ENCODE measurements around the gene USP35.
"Not testable (repeated sequence)": the region's sequence is repeated elsewhere in the genome, so short reads cannot be mapped to it uniquely, and the experiment has no call there.

Gene USP35

GRCh38 chr11:78233046-78233445 lies 44.3 kb downstream of the USP35 start:
- not testable (repeated sequence) for DNase-seq

DNA sequence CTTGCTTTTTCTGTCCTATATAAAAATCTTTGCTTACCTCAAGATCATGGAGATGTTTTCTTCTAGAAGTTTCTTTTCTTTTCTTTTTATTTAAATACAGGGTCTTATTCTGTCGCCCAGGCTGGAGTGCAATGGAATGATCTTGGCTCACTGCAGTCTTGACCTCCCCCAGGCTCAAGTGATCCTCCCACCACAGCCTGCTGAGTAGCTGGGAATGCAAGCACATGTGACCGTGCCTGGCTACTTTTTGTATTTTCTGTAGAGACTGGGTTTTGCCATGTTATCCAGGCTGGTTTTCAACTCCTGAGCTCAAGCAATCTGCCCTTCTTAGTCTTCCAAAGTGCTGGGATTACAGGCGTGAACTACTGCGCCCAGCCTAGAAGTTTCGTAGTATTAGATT lies 45.3 kb downstream of the USP35 start:
- no peak for DNase-seq

DNA sequence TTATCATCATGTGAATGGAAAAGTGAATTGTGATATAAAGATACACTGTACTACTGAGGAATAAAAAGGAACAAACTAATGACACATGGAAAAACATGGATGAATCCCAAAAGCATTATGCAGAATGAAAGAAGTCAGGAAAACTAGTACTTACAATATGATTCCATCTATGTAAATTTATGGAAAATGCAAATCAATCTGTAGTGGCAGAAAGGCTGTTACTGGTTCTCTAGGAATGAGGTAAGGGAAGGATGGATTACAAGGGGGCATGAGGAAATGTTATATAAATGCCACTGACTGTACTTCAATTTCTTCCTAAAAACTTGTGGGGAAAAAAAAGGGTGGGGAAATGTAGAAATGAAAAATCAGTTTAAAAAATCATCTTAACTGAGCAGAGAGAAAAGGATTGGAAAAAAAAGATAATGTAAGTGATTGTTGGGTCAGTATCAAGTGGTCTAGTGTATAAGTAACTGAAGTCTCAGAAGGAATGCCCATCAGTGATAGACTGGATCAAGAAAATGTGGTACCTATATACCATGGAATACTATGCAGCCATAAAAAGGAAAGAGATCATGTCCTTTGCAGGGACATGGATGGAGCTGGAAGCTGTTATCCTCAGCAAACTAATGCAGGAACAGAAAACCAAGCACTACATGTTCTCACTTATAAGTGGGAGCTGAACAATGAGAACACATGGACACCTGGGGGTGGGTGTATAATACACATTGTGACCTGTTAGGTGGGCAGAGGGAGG lies 48.8 kb downstream of the USP35 start:
- no peak for DNase-seq

DNA sequence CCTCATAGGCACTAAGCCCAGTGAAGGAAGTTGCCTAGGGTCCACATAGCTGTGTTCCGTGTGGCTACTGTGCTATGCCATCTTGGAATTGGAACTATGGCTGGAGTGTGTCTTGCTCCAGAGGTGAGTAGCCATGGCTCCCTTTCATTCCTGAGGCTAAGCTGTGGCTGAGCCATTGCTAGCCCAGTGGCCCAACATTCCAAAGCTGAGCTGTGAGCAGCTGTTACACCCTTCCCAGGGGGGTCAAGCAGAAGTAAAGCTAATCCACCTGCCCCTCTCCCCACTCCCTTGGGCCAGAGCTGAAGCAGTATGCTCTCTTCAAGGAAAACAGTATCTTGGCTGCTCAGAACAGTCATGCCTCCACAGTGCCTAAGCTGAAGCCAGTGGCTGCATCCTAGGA lies 51.1 kb downstream of the USP35 start:
- DNase-seq = no peak

- DNase-seq = no peak
These were observed 52.8 kb downstream of the USP35 start for GRCh38 chr11:78241475-78241874.

- DNase-seq = no peak
These were observed 55.4 kb downstream of the USP35 start for GRCh38 chr11:78244080-78244479.

DNA sequence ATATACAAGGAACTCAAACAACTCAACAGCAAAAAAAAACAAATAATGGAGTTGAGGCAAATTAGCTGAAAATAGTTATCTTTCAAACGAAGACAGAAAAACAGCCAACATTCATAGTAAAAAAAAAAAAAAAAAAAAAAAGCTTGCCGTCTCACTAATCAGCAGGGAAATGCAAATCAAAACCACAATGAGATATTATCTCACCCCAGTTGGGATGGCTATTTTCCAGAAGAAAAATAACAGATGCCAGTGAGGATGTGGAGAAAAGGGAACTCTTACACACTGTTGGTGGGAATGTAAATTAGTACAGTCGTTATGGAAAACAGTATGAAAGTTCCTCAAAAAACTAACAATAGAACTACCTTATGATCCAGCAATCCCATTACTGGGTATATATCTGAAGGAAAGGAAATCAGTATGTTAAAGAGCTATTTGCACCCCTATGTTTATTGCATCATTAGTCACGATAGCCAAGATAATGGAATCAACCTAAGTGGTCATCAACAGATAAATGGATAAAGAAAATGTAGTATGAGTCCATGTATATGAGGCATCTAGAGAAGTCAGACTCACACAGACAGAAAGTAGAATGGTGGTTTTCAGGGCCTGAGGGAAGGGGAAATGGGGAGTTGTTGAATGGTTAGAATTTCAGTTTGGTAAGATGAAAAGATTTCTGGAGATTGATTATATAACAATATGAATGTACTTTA lies 56.0 kb downstream of the USP35 start:
- DNase-seq = no peak

DNA sequence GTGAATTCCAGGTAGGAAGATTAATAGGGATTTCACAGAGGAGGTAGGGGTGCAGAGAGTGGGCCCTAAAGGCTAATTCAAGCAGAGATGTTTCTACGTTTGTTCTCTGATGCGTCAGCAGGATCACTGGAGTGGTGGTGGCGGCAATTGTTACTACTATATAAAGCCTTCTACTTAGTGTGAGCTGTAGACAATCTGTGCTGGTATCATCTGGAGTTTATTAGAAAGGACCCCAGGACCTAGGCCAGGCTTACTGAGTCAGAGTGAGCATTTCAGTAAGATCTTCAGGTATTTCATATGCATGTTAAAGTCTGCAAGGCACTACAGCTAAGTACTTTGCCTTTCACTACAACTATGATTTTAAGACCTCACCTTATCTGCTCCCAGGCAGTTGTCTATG lies 59.5 kb downstream of the USP35 start:
- DNase-seq = no peak

DNA sequence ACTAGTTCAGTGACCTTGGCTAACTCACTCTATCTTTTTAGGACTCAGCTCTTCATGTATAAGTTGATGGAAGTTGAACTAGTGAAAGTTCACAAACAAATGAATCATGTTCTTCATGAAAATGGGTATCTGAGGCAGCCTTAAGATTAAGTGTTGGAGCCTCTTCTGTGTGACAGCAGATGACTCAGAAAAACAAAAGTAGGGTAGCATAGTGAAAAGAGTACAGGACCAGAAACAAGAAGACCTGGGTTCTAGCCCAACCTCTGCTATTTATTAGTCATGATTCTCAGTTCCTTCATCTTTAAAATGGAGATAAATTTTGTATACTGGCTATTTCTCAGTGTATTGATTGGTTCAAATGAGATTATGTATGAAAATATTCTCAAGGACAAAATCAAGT lies 60.2 kb downstream of the USP35 start:
- DNase-seq = no peak

- no peak for DNase-seq
These were observed 61.4 kb downstream of the USP35 start for GRCh38 chr11:78250099-78250498.

DNA sequence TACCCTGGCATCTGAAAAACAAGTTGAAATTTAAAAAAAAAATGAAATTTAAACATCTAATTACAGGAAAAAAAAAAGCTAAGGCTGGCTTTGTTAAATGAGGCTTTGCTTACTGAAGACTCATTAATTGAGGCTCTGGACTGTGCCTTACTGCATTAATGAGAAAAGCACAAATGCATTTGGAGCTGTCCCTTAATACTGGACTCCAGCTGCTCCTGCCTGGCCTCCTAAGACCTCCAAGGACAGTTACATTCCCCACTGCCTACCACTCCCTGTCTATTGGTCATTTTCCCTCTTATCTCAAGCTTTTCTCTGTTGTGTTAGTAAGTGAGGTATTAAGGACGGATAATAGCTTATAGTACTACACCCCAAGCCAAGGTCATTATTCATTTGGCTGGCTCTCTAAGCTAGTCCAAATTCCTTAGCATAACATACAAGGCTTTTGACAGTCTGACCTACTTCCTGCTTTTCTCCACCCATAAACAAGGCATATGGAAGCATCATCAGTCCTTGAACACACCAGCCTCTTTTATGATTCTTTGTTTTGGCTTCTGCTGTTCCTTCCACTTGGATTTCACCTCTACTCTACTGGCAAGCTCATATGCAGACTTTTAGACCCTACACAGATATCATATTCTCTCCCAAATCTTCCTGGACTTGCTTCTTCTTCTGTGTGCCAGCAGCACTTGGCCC lies 62.5 kb downstream of the USP35 start:
- no peak for DNase-seq

GRCh38 chr11:78253797-78254196 lies 65.1 kb downstream of the USP35 start:
- DNase-seq = no peak

DNA sequence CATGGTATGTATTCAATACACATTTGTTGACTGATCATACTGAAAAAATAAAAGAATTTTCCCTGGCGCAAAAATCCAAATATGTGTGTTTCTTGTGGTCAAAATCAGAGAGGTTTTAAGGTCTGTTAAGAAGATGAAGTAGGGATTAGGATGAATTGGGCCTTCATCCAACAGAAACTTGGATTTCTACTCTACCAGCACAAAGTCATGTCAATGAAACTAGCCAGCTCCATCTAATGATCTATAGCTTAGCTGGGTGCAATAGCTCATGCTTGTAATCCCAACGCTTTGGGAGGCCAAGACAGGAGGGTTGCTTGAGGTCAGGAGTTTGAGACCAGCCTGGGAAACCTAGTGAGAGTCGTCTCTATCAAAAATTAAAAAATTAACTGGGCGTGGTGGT lies 65.5 kb downstream of the USP35 start:
- DNase-seq = no peak

DNA sequence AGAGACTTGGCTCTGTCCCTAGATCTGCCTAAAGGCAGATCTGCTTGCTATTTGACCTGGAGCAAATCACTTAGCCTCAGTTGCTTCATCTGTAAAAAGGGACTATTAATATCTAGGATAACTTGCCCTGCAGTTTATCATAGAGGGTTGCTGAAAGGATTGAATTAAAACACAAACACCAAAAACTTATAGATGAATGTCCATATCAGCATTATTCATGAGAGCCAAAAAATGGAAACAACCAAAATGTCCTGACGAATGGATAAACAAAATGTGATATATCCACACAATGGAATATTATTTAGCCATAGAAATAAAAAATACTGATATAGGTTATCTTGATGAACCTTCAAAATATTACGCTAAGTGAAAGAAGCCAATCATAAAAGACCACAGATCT lies 67.2 kb downstream of the USP35 start:
- DNase-seq = no peak

DNA sequence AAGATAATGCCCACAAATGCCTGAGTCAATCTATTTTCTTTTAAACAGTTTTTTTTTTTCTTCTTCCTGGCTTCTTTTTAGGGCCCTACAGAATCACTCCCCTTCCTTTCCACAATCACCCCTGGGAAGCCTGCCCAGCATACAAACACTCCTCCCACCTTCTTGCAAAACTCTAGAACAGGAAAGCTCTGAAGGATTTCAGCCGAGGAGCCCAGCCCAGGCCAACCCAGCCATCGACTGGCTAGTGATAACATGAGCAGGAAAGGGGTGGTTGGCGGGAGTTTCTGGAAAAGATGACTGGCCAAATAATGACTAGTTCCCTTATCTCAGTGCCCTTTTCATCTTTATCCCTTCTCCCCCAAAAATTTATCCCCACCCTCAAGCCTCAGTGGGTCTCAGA lies 68.2 kb downstream of the USP35 start:
- DNase-seq = peak in 8 of 56 donors; percentile 5 to 22 (median 12)

DNA sequence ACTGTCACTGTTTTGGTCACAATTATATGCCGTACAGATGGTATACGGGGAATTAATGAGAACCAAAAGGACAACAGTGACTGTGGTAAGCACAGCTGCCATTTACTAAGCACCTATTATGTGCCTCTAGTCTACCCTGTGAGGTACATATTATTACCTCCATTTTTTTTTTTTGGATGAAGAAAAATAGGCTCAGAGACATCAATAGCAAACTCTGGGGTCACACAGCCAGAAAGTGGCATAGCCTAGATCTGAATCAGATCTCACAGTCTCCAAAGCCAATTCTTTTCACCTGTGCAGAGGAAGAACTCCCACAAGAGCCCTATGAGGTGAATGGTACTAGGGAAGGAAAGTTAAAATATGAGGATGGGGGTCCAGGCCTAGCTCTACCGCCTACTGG lies 68.9 kb downstream of the USP35 start:
- DNase-seq = no peak

DNA sequence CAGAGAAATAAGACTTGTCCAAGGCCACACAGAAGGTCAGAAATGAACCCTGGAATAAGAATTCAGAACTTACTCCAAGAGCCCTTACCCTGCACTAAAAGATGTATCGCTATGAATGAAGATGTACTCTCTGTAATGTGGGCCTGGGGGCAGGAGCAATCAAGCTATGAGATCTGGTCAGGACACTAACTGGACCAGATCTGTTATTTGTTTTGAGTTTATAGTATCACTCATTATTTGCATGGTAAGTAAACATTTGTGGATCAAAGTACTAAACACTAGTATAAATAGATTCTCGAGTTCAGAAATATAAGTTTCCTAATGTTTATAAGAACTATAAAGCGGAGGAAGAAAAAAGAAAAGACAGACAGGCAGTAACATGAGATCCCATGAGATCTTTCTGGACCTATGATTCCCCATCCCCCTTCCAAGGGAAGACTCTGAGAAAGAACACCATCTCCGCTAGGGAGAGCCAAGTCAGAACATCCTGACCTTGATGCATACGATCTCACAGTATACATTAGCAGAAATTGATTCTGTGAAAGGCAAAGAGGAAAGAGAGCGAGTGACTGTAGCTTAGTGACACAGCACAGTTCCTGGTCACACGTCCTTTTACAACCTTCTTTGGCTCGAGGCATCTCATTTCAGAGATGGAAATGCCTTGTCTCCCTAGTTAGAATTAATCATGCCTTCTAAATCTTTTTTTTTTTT lies 71.2 kb downstream of the USP35 start:
- DNase-seq = no peak

DNA sequence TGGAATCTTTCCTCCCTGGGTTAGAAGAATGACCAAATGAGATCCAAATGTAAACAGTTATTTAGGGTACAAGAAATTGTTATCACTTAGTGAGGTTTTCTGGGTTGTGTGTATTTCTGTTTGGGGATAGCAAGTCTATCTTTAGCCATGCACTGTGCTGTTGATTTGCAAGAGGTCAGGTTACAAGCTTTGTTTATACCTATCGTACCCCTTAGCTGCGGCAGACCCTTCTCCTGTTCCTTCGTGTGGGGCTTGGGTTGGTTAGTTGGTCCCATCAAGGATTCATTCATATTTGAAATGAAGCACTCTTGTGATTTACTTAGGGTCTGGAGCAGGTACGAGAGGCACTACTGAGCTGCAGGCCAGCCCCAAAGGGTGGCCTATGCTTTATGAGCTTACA lies 72.6 kb downstream of the USP35 start:
- no peak for DNase-seq

DNA sequence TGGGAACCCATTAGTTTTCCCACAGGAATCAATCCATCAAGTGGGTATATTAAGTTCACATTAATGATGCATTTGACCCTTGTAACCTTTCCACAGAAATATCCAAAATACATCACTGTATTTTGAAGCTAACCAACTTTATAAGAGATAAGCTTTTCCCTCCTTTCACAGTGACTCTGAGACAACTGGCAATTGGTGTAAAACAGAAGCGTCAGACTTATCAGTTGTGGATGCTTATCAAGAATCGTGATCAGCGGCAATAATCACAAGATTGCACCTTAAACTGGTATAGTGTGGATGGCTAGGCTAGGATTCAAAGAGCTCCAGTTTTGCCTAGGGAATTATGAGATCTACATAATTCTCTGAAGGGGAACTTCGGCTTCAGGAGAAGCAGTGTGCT lies 73.1 kb downstream of the USP35 start:
- no peak for DNase-seq

- no peak for DNase-seq
These were observed 73.5 kb downstream of the USP35 start for GRCh38 chr11:78262238-78262637.

DNA sequence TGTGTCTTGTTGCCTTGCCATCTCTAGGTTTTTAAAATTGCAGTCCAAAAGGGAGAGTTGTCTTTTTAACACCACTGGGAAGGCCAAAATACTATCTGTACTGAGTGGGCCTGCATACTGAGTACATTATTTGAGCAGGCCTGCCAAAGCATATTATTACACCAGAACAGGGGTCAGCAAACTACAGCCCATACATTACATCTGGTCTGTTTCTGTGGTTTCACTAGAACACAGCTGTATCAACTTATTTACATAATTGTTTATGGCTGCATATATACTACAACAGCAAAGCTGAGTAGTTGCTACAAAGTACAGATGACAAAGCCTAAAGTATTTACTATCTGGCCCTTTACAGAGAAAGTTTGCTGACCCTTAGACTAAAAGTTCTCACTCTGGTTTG lies 74.0 kb downstream of the USP35 start:
- no peak for DNase-seq
